NOMO-1 treated with dmso at 0.1 percent for 144 hours (cell line): ENCODE data around the gene FBLIM1.

Experiments
- DNase-seq: peaks from one replicate; lab custom pipeline; 2025; ENCODE audit not compliant: unreplicated experiment; lab: John Stamatoyannopoulos, UW

The FBLIM1 gene

DNA sequence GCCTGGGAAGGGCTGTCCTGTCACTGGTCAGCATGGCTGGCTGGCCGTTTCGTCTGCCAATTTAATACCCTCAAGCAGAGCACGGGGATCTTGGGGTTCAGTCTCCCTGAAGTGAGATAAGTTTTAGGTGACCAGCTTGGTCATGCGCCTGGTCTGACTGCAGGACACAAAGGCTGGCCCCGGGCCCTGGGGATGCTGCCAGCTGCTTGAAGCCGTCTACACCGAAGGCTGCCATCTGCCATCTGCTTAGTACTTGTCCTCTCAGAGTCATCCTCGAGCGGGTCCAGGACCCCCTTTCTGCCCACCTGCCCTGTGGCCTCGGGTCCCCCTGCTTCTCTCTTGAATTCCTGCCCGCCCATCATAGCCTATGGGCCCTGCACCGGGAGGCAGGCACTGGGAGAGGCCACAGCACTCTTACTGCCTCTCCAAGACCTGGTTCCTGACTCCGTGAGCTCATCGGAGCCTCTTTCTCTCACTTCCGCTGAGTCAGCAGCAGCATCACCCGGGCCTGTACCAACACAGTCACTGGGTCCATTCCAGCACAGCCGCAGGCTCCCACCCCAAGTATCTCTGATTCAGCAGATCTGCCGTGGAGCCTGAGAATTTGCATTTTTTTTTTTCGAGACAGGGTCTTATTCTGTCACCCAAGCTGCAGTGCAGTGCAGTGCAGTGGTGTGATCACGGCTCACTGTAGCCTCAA is 7.0 kb downstream of the FBLIM1 start:
- DNase-seq, result no peak

DNA sequence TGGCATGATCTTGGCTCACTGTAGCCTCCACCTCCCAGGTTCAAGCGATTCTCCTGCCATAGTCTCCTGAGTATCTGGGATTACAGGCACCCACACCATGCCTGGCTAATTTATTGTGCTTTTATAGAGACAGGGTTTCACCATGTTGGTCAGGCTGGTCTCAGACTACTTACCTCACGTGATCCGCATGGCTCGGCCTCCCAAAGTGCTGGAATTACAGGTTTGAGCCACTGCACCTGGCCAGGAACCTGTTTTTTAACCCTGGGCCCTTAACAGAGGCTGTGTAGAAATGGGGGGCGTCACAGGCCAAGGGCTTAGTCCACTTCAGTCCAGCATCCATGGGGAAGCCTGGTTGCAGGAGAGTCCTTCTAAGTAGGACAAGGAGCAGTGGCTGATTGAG is 9.3 kb downstream of the FBLIM1 start:
- DNase-seq, result no peak

DNA sequence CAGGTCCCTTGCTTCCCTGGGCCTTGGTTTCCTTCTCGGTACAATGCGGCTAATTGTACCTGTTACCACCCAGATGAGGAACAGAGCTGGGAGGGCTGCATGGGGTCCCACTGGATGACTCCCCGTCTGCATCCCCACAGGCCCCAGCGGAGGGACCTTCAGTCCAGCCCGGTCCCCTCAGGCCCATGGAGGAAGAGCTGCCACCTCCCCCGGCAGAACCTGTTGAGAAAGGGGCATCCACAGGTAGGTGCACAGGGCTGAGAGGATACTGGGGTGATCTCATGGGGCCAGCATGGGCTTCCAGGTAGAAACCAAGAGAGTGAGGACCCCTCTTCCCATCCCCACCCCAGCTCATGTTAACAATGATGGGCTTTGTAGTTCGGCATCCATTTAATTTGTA is 9.8 kb downstream of the FBLIM1 start:
- no peak for DNase-seq

DNA sequence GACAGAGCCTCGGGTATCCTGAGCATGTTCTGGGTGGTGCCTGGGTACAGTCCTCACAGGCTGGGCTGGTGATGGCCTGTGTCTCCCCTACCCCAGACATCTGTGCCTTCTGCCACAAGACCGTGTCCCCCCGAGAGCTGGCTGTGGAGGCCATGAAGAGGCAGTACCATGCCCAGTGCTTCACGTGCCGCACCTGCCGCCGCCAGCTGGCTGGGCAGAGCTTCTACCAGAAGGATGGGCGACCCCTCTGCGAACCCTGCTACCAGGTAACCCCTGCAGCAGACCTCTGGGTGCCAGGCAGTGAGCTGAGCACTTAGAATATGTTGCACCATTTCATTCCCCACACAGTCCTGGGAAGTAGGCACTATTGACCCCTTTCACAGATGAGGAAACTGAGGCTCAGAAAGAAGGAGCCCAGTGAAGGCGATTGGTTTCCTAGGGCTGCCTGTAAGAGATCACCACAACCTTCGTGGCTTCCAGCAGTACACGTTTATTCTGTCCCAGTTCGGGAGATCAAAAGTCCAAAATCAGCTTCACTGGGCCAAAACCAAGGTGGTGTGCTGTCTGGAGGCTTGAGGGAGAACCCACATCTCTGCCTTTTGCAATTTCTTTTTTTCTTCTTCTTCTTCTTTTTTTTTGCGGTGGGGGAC is 11.8 kb downstream of the FBLIM1 start:
- DNase-seq, result no peak

GRCh38 chr1:15771836-15772515 is 13.4 kb downstream of the FBLIM1 start:
- no peak for DNase-seq

GRCh38 chr1:15775706-15776105 is 17.1 kb downstream of the FBLIM1 start:
- no peak for DNase-seq

DNA sequence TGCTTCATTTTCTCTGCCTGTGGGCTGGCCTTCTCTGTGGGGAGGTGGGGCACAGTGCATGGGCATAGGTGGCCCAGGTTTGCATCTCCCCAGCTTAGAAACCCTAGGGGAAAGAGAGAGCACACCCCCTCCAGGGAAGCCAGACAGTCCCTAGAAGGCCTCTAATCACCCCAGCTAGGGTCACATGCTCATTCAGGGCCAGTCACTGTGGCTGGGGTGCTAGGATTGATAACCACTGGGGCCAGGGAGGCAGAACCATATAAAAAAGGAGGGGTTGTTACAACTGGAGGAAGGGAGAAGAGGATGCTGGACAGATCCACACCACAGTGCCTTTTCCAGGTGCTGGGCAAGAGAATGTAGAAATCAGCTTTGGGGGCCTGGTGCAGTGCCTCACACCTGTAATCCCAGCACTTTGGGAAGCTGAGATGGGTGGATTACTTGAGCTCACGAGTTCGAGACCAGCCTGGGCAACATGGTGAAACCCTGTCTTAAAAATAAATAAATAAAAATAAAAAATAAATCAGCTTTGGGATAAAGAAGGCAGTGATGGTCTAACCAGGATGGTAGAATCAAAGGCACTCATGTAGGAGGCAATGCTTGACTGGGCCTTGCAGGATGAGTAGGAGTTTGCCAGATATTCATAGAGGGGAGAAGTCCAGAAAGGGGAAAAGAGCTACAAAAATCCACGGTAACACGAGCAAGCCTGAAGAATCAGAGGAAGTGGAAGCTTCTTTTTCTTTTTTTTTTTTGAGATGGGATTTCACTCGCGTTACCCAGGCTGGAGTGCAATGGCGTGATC is 19.5 kb downstream of the FBLIM1 start:
- no peak for DNase-seq

DNA sequence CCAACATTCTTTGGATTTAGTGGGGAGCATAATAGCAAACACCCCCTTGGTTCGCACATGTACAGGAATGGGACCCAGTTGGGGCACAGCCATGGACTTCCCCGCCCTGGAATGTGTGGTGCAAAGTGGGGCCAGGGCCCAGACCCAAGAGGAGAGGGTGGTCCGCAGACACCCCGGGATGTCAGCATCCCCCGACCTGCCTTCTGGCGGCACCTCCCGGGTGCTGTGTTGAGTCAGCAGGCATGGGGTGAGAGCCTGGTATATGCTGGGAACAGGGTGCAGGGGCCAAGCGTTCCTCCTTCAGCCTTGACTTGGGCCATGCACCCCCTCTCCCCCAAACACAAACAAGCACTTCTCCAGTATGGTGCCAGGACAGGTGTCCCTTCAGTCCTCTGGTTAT is 27.1 kb downstream of the FBLIM1 start:
- no peak for DNase-seq

DNA sequence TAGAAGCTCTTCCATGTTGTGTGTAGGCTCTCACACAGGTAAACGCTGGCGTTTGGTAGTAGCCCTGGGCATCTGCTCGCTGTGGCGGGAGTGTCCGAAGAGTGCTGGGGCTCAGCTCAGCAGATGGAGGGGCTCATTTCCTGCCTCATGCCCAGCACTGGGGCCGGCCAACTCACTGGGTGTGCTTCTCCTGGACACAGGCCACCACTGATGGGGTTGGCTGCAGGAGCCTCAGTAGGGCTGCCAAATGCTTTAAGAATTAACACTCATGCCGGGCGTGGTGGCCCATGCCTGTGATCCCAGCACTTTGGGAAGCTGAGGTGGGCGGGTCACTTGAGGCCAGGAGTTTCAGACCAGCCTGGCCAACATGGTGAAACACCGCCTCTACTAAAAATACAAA is 28.0 kb downstream of the FBLIM1 start:
- no peak for DNase-seq

- peak; percentile 14 for DNase-seq
These were observed 30.2 kb downstream of the FBLIM1 start for GRCh38 chr1:15788624-15789301.

GRCh38 chr1:15796086-15796462 is 37.5 kb downstream of the FBLIM1 start:
- no peak for DNase-seq

DNA sequence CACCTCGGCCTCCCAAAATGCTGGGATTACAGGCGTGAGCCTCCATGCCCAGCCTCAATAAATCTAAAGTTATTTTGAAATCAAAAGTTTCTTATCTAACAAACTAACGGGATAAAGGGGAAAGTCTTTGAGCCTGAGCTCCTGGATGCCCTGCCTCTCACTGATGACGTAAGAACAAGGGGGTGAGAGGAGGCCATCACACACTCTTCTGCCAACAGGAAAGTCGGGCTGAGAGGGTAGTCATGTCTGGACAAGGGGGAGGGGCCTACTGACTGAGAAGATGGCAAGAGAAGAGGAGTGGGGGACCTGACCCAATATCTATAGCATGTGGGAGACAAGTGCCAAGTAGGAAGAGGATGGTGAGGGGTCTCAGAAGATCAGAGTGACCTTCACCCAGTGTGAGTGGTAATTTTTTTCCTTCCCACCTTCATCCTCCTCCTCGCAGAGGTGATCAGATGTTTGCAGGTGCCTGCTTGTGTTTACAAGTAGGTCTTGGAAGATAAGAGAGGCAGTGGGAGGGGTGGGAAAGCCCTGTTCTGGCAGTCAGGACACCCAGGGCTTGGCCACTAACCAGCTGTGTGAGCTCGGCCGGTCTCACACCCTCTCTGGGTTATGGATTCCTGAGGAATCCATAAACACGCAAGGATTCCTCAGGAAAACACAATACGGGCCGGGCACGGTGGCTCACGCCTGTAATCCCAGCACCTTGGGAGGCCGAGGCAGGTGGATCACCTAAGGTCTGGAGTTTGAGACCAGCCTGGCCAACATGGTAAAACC is 39.2 kb downstream of the FBLIM1 start:
- no peak for DNase-seq

GRCh38 chr1:15799004-15799867 is 40.6 kb downstream of the FBLIM1 start:
- no peak for DNase-seq

DNA sequence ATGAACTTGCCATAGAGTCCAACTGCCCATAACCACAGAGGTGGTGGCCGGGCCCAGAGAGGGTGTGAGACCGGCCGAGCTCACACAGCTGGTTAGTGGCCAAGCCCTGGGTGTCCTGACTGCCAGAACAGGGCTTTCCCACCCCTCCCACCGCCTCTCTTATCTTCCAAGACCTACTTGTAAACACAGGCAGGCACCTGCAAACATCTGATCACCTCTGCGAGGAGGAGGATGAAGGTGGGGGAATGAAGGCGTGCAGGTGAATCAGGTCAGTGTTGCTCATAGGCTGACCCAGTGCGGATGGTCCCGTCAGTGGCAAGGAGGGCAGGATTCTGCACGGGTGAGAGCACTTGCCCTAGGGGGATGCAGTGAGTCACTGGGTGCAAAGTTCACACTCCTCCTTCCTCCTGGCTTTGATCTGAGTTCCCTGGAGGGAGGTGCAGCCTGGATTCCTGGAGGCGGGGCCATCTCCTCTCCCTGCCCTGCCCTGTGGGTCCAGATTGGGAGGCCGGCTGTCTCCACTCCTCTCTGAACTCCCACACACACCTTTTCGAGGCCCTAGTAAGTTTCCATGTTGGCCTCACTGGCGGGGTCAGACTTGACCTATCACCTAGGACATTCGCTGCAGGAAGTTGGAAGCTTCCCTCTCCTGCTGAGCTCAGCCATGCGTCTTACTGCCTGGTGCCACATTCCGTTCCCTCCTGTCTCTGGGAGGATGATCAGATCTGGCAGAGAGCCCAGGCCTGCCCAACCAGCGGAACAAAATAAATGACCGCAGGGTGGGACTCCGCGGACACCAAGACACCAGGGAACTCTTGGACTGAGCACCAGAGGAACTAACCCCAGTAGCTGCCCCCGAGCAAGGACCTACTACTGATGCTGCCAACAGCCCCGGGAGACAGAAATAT is 41.6 kb downstream of the FBLIM1 start:
- no peak for DNase-seq

DNA sequence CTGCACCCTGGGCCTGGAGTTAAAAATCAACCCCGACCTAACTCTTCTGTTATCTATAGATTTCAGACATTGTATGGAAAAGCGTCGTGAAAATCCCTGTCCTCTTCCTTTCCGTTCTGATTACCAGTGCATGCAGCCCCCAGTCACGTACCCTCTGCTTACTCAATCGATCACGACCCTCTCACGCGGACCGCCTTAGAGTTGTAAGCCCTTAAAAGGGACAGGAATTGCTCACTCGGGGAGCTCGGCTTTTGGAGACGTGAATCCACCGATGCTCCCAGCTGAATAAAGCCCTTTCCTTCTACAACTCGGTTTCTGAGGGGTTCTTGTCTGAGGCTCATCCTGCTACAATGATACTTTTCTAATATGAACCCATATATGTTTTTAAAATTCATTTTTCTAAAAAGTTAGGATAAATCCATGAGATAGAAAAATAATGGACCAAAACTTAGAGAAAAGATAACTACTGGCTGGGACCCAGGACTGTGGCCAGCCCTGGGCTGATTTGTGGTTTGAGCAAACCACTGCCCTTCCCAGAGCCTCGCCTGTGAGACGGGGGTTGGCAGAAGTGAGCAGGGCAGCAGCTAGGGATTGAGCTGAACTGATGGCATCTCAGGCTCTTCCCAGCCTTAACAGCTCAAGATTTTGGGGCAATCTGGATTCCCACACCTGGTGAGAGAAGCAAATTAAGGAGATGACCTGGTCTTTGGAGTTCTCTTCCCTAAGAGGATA is 43.8 kb downstream of the FBLIM1 start:
- DNase-seq, result no peak

DNA sequence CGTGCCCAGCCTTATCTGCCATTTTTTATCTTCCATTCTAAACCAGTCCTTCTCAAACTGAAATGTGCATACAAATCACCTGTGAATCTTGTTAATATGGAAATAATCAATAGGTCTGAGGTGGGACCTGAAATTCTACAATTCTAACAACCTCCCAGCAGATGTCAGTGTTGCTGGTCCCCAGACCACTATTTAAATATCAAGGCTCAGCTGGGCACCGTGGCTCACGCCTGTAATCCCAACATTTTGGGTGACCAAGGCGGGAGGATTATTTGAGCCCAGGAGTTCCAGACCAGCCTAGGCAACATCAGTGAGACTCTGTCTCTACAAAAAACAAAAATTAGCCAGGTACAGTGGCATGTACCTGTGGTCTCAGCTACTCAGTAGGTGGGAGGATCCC is 44.8 kb downstream of the FBLIM1 start:
- DNase-seq, result no peak

GRCh38 chr1:15804060-15804459 is 45.5 kb downstream of the FBLIM1 start:
- DNase-seq, result no peak

DNA sequence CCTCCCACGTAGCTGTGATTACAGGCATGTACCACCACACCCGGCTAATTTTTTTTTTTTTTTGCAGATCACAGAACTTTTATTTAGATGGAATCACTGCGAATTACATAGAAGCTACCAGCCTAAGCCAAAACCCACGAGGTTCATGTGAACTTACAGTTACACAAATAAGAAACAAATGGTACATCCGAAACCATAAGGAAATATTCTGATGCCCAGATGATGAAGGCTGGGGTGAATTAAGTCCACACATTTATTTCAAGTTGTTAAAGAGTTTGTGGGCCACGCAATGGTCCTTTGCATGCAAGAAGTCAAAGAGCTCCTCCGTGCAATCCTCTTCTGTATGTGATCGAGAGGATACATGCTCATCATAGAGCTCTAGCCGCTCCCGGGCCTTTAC is 48.5 kb downstream of the FBLIM1 start:
- DNase-seq, result no peak
